Skeletal muscle satellite cell (primary cell): ENCODE measurements around the gene KCNH6.

Experiments
- H3K27me3 ChIP-seq: 2 replicates; pipeline ENCODE4 v1.7.0; 2013; ENCODE audit warnings: low read length; ENCODE audit not compliant: control insufficient read depth, insufficient read depth
- H3K36me3 ChIP-seq: 2 replicates; pipeline ENCODE4 v1.7.0; 2013; ENCODE audit warnings: mild to moderate bottlenecking, control low read depth, low read length; ENCODE audit not compliant: insufficient read depth
- H3K4me1 ChIP-seq: 2 replicates; pipeline ENCODE4 v1.7.0; 2013; ENCODE audit warnings: low read length; ENCODE audit not compliant: control insufficient read depth, insufficient read depth
- H3K4me2 ChIP-seq: 2 replicates; pipeline ENCODE4 v1.7.0; 2013; ENCODE audit warnings: mild to moderate bottlenecking, low read length
- H3K4me3 ChIP-seq: 2 replicates; pipeline ENCODE4 v1.7.0; 2013; ENCODE audit warnings: low read length
- H3K9ac ChIP-seq: 2 replicates; pipeline ENCODE4 v1.7.0; 2013; ENCODE audit warnings: mild to moderate bottlenecking, low read depth, low read length, moderate library complexity
- H3K9me3 ChIP-seq: replicated peaks from 2 replicates; pipeline ENCODE4 v1.7.0; 2013; ENCODE audit warnings: mild to moderate bottlenecking, control low read depth, low read length

Gene KCNH6

GRCh38 chr17:63479495-63480184 lies 43.5 kb upstream of the KCNH6 start:
- Histone ChIP-seq H3K9ac (no peak overlapping the region), H3K27me3 (peaks cover 16% of the 10 kb centered on the region), H3K9me3 (no peaks in the 10 kb centered on the region), H3K4me1 (peaks cover 21% of the 10 kb centered on the region), H3K4me3 (no peak overlapping the region), H3K4me2 (no peak overlapping the region), H3K36me3 (no peaks in the 10 kb centered on the region)

GRCh38 chr17:63480192-63480784 lies 42.9 kb upstream of the KCNH6 start:
- H3K4me2 ChIP-seq = no peak overlapping the region
- no peak overlapping the region for H3K4me3 ChIP-seq
- peaks cover 10% of the 10 kb centered on the region for H3K27me3 ChIP-seq
- H3K36me3 ChIP-seq = no peaks in the 10 kb centered on the region
- H3K4me1 ChIP-seq = peaks cover 21% of the 10 kb centered on the region
- H3K9me3 ChIP-seq = no peaks in the 10 kb centered on the region
- H3K9ac ChIP-seq = no peak overlapping the region

GRCh38 chr17:63480826-63481487 lies 42.2 kb upstream of the KCNH6 start:
- no peak overlapping the region for H3K4me3 ChIP-seq
- H3K27me3 ChIP-seq = peaks cover 8% of the 10 kb centered on the region
- no peaks in the 10 kb centered on the region for H3K36me3 ChIP-seq
- no peaks in the 10 kb centered on the region for H3K9me3 ChIP-seq
- H3K4me1 ChIP-seq = peaks cover 21% of the 10 kb centered on the region
- H3K9ac ChIP-seq = no peak overlapping the region
- H3K4me2 ChIP-seq = no peak overlapping the region

GRCh38 chr17:63481488-63481870 lies 41.7 kb upstream of the KCNH6 start:
- Histone ChIP-seq H3K27me3 (peaks cover 11% of the 10 kb centered on the region), H3K9me3 (no peaks in the 10 kb centered on the region), H3K4me2 (no peak overlapping the region), H3K9ac (no peak overlapping the region), H3K4me1 (peaks cover 21% of the 10 kb centered on the region), H3K36me3 (no peaks in the 10 kb centered on the region), H3K4me3 (no peak overlapping the region)

GRCh38 chr17:63482509-63482908 lies 40.6 kb upstream of the KCNH6 start:
- Histone ChIP-seq H3K9me3 (no peaks in the 10 kb centered on the region), H3K4me1 (peaks cover 16% of the 10 kb centered on the region), H3K27me3 (peaks cover 9% of the 10 kb centered on the region), H3K4me3 (no peak overlapping the region), H3K4me2 (no peak overlapping the region), H3K36me3 (no peaks in the 10 kb centered on the region), H3K9ac (no peak overlapping the region)

- Histone ChIP-seq H3K9ac (no peak overlapping the region), H3K36me3 (no peaks in the 10 kb centered on the region), H3K4me2 (no peak overlapping the region), H3K9me3 (no peaks in the 10 kb centered on the region), H3K4me1 (peaks cover 11% of the 10 kb centered on the region), H3K4me3 (no peak overlapping the region), H3K27me3 (peaks cover 4% of the 10 kb centered on the region)
Measured at GRCh38 chr17:63483038-63483437, 40.1 kb upstream of the KCNH6 start.

GRCh38 chr17:63483655-63484575 lies 39.2 kb upstream of the KCNH6 start:
- peaks cover 8% of the 10 kb centered on the region for H3K27me3 ChIP-seq
- H3K9ac ChIP-seq = no peak overlapping the region
- no peaks in the 10 kb centered on the region for H3K36me3 ChIP-seq
- H3K4me3 ChIP-seq = no peak overlapping the region
- peaks cover 2% of the 10 kb centered on the region for H3K4me1 ChIP-seq
- H3K9me3 ChIP-seq = no peaks in the 10 kb centered on the region
- no peak overlapping the region for H3K4me2 ChIP-seq

- Histone ChIP-seq H3K4me2 (no peak overlapping the region), H3K36me3 (no peaks in the 10 kb centered on the region), H3K27me3 (peaks cover 32% of the 10 kb centered on the region)
Measured at GRCh38 chr17:63486317-63487013, 36.7 kb upstream of the KCNH6 start.

GRCh38 chr17:63487014-63487339 lies 36.2 kb upstream of the KCNH6 start:
- no peak overlapping the region for H3K4me2 ChIP-seq
- H3K9ac ChIP-seq = no peak overlapping the region
- H3K9me3 ChIP-seq = no peaks in the 10 kb centered on the region
- H3K4me1 ChIP-seq = no peaks in the 10 kb centered on the region
- no peak overlapping the region for H3K4me3 ChIP-seq
- no peaks in the 10 kb centered on the region for H3K36me3 ChIP-seq
- peaks cover 38% of the 10 kb centered on the region for H3K27me3 ChIP-seq

More at GRCh38 chr17:63486317-63487013, 36.7 kb upstream of the KCNH6 start:
- Histone ChIP-seq H3K4me1 (no peaks in the 10 kb centered on the region), H3K9ac (no peak overlapping the region), H3K4me3 (no peak overlapping the region), H3K9me3 (no peaks in the 10 kb centered on the region)

DNA sequence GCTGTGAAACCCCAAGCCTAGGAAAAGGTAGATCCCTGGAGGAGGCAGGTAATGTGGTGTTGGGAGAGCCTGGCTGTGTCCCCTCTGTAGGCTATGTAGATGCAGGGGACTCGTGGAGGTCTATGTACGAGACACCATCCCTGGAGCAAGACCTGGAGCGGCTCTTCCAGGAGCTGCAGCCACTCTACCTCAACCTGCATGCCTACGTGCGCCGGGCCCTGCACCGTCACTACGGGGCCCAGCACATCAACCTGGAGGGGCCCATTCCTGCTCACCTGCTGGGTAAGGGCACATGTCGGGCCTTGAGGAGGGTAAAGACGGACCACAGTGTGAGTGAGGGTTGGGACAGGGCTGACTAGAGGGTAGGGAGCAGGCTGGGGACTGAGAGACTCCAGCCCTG lies 34.3 kb upstream of the KCNH6 start:
- H3K4me1 ChIP-seq = no peaks in the 10 kb centered on the region
- no peak overlapping the region for H3K4me3 ChIP-seq
- H3K9ac ChIP-seq = no peak overlapping the region
- peaks cover 43% of the 10 kb centered on the region for H3K27me3 ChIP-seq
- no peaks in the 10 kb centered on the region for H3K9me3 ChIP-seq
- no peaks in the 10 kb centered on the region for H3K36me3 ChIP-seq
- H3K4me2 ChIP-seq = no peak overlapping the region

GRCh38 chr17:63489291-63489690 lies 33.9 kb upstream of the KCNH6 start:
- H3K9ac ChIP-seq = no peak overlapping the region
- H3K4me2 ChIP-seq = no peak overlapping the region
- H3K27me3 ChIP-seq = peaks cover 43% of the 10 kb centered on the region
- no peaks in the 10 kb centered on the region for H3K4me1 ChIP-seq
- no peaks in the 10 kb centered on the region for H3K9me3 ChIP-seq
- H3K36me3 ChIP-seq = no peaks in the 10 kb centered on the region
- H3K4me3 ChIP-seq = no peak overlapping the region
